Esophagus (tissue), 2 donors: ENCODE data around the gene TYSND1. TPM values are rescaled to one million over a fixed set of nuclear protein-coding genes. Genes with fewer than 3 reads are reported as not detected.
"Not testable (repeated sequence)": the region's sequence is repeated elsewhere in the genome, so short reads cannot be mapped to it uniquely, and the experiment has no call there.

Experiments used
- H3K27ac ChIP-seq, 2 donors: one replicate each; pipeline ENCODE4 v1.5.1; 2013; ENCODE audit warnings: low read depth in 2 of 2, mild to moderate bottlenecking in 2 of 2, inconsistent platforms in 1 of 2, low read length in 1 of 2, moderate library complexity in 1 of 2
- H3K27me3 ChIP-seq, 2 donors: one replicate each; pipeline ENCODE4 v1.6.1; 2013; ENCODE audit warnings: low read length in 2 of 2, control low read depth in 1 of 2, mild to moderate bottlenecking in 1 of 2; ENCODE audit not compliant: insufficient read depth in 2 of 2, control insufficient read depth in 1 of 2
- H3K36me3 ChIP-seq, 2 donors: one replicate each; pipeline ENCODE4 v1.6.1; 2013; ENCODE audit warnings: low read length in 1 of 2; ENCODE audit not compliant: control insufficient read depth in 2 of 2, insufficient read depth in 2 of 2
- H3K4me1 ChIP-seq, 2 donors: one replicate each; pipeline ENCODE4 v1.6.1; 2013; ENCODE audit warnings: low read length in 1 of 2; ENCODE audit not compliant: control insufficient read depth in 2 of 2, insufficient read depth in 2 of 2
- H3K4me3 ChIP-seq, 2 donors: one replicate each; pipeline ENCODE4 v1.5.1; 2013; ENCODE audit warnings: low read length in 2 of 2, mild to moderate bottlenecking in 2 of 2, low read depth in 1 of 2, moderate library complexity in 1 of 2
- H3K9me3 ChIP-seq, 2 donors: one replicate each; pipeline ENCODE4 v1.6.1; 2013; ENCODE audit warnings: mild to moderate bottlenecking in 2 of 2, low read depth in 1 of 2, low read length in 1 of 2, moderate library complexity in 1 of 2; ENCODE audit not compliant: control insufficient read depth in 2 of 2, insufficient read depth in 1 of 2
- WGBS, 2 donors: extraction: QIAGEN DNeasy Blood & Tissue Kit; methylation state at CpG; one replicate each; pipeline ENCODE4 v1.1.7; 2013; 5-methylcytosine and 5-hydroxymethylcytosine counted together
- polyA plus RNA-seq, 2 donors: library from polyadenylated mRNA; stranded (reverse); fragments of 200-250 nt; gene quantifications; one replicate each; pipeline ENCODE4 v1.2.3, GENCODE V29; 2013
- donor health status: healthy with polysubstance abuse.
- donor health status: Bipolar disorder and iron deficiency.

Gene TYSND1
- polyA plus RNA-seq, 2 donors: 13.6 to 17.5 TPM

GRCh38 chr10:70101668-70102067 lies 44.8 kb downstream of the TYSND1 start:
- no peaks in the 10 kb centered on the region for H3K27me3 ChIP-seq
- 67 to 79% methylated on average over 3 of the region's 3 CpGs for WGBS, 2 donors
- no peak overlapping the region for H3K27ac ChIP-seq
- no peaks in the 10 kb centered on the region for H3K4me1 ChIP-seq
- H3K4me3 ChIP-seq: no peak overlapping the region
- H3K36me3 ChIP-seq: peaks cover 0 to 19% of the 10 kb centered on the region in 2 donors
- no peaks in the 10 kb centered on the region for H3K9me3 ChIP-seq

- not testable (repeated sequence) for H3K4me1 ChIP-seq, H3K27ac ChIP-seq, H3K9me3 ChIP-seq, H3K4me3 ChIP-seq, H3K27me3 ChIP-seq
- H3K36me3 ChIP-seq: peaks cover 0 to 19% of the 10 kb centered on the region in 2 donors
- 79 to 85% methylated on average over 11 of the region's 11 CpGs for WGBS, 2 donors
Observed at GRCh38 chr10:70101068-70101562, 45.4 kb downstream of the TYSND1 start.

- Histone ChIP-seq H3K36me3 (peaks cover 2 to 23% of the 10 kb centered on the region in 2 donors), H3K4me1 (no peaks in the 10 kb centered on the region), H3K27me3 (no peaks in the 10 kb centered on the region), H3K27ac (no peak overlapping the region), H3K9me3 (no peaks in the 10 kb centered on the region), H3K4me3 (no peak overlapping the region)
- WGBS, 2 donors: 95 to 100% methylated on average over 3 of the region's 3 CpGs
Observed at GRCh38 chr10:70098271-70098670, 48.2 kb downstream of the TYSND1 start.

GRCh38 chr10:70097459-70097858 lies 49.0 kb downstream of the TYSND1 start:
- Histone ChIP-seq H3K27me3 (no peaks in the 10 kb centered on the region), H3K9me3 (no peaks in the 10 kb centered on the region), H3K36me3 (peaks cover 2 to 25% of the 10 kb centered on the region in 2 donors), H3K4me3 (no peak overlapping the region), H3K27ac (no peak overlapping the region), H3K4me1 (no peaks in the 10 kb centered on the region)

GRCh38 chr10:70096705-70097420 lies 49.6 kb downstream of the TYSND1 start:
- no peak overlapping the region for H3K27ac ChIP-seq
- H3K4me1 ChIP-seq: no peaks in the 10 kb centered on the region
- WGBS, 2 donors: 95% methylated on average over 5 of the region's 5 CpGs
- H3K4me3 ChIP-seq: no peak overlapping the region
- H3K9me3 ChIP-seq: no peaks in the 10 kb centered on the region
- peaks cover 2 to 25% of the 10 kb centered on the region in 2 donors for H3K36me3 ChIP-seq
- H3K27me3 ChIP-seq: no peaks in the 10 kb centered on the region

- no peaks in the 10 kb centered on the region for H3K4me1 ChIP-seq
- H3K27me3 ChIP-seq: no peaks in the 10 kb centered on the region
- 83 to 88% methylated on average over 6 of the region's 6 CpGs for WGBS, 2 donors
- H3K4me3 ChIP-seq: no peak overlapping the region
- peaks cover 2 to 25% of the 10 kb centered on the region in 2 donors for H3K36me3 ChIP-seq
- H3K9me3 ChIP-seq: no peaks in the 10 kb centered on the region
- no peak overlapping the region for H3K27ac ChIP-seq
Observed at GRCh38 chr10:70096016-70096704, 50.3 kb downstream of the TYSND1 start.

- Histone ChIP-seq H3K27ac (no peak overlapping the region), H3K4me3 (no peak overlapping the region), H3K27me3 (no peaks in the 10 kb centered on the region), H3K36me3 (peaks cover 2 to 18% of the 10 kb centered on the region in 2 donors), H3K4me1 (no peaks in the 10 kb centered on the region), H3K9me3 (no peaks in the 10 kb centered on the region)
- 75 to 76% methylated on average over 2 of the region's 2 CpGs for WGBS, 2 donors
Observed at GRCh38 chr10:70094250-70094649, 52.2 kb downstream of the TYSND1 start.

- WGBS, 2 donors: 75 to 83% methylated on average over 9 of the region's 9 CpGs
- Histone ChIP-seq H3K27ac (no peak overlapping the region), H3K4me3 (peak overlapping the region in 1 of 2 donors; percentile 7), H3K4me1 (no peaks in the 10 kb centered on the region), H3K36me3 (peaks cover 2 to 12% of the 10 kb centered on the region in 2 donors), H3K9me3 (no peaks in the 10 kb centered on the region), H3K27me3 (no peaks in the 10 kb centered on the region)
Observed at GRCh38 chr10:70093335-70093944, 53.1 kb downstream of the TYSND1 start.

GRCh38 chr10:70092389-70092718 lies 54.1 kb downstream of the TYSND1 start:
- 85 to 91% methylated on average over 7 of the region's 7 CpGs for WGBS, 2 donors

More at GRCh38 chr10:70092389-70092718, 54.1 kb downstream of the TYSND1 start:
- H3K36me3 ChIP-seq: peaks cover 2 to 12% of the 10 kb centered on the region in 2 donors
- H3K27me3 ChIP-seq: no peaks in the 10 kb centered on the region
- H3K4me1 ChIP-seq: no peaks in the 10 kb centered on the region
- no peaks in the 10 kb centered on the region for H3K9me3 ChIP-seq
- no peak overlapping the region for H3K27ac ChIP-seq
- H3K4me3 ChIP-seq: no peak overlapping the region
